ENCODE measurements around the gene PNISR.

Gene PNISR

GRCh38 chr6:99407076-99407475, 18.0 kb downstream of the PNISR start:
- no peaks in the 10 kb centered on the region for H3K36me3 ChIP-seq (ENCODE audit: control insufficient read depth, insufficient read depth, low read length)
- H3K27ac ChIP-seq = no peak overlapping the region
- H3K4me2 ChIP-seq (ENCODE audit: low read length) = no peak overlapping the region

GRCh38 chr6:99402448-99402847, 22.7 kb downstream of the PNISR start:
- H3K4me2 ChIP-seq (ENCODE audit: low read length) = no peak overlapping the region
- no peak overlapping the region for H3K4me3 ChIP-seq (ENCODE audit: low read depth, low read length)
- no peaks in the 10 kb centered on the region for H3K9me3 ChIP-seq (ENCODE audit: control insufficient read depth, low read length)
- H3K9ac ChIP-seq = no peak overlapping the region
- H3K79me2 ChIP-seq = no peaks in the 10 kb centered on the region
- H2AFZ ChIP-seq = no peak overlapping the region
- no peaks in the 10 kb centered on the region for H3K36me3 ChIP-seq (ENCODE audit: control insufficient read depth, insufficient read depth, low read length)
- no peaks in the 10 kb centered on the region for H3K4me1 ChIP-seq
- H3K27ac ChIP-seq = no peak overlapping the region
- H3K27me3 ChIP-seq (ENCODE audit: control insufficient read depth, insufficient read depth, low read length) = no peaks in the 10 kb centered on the region
- no peak for TF ChIP-seq CTCF (IDR thresholded peaks at IDR 0.05)

More at GRCh38 chr6:99407076-99407475, 18.0 kb downstream of the PNISR start:
- Histone ChIP-seq H3K27me3 (ENCODE audit: control insufficient read depth, insufficient read depth, low read length) (no peaks in the 10 kb centered on the region), H3K79me2 (peaks cover 4% of the 10 kb centered on the region), H3K9me3 (ENCODE audit: control insufficient read depth, low read length) (no peaks in the 10 kb centered on the region), H3K4me1 (no peaks in the 10 kb centered on the region), H3K4me3 (ENCODE audit: low read depth, low read length) (no peak overlapping the region), H2AFZ (no peak overlapping the region), H3K9ac (no peak overlapping the region)
- TF ChIP-seq CTCF (IDR thresholded peaks at IDR 0.05) = no peak

GRCh38 chr6:99397287-99397686, 27.8 kb downstream of the PNISR start:
- H3K27me3 ChIP-seq (ENCODE audit: control insufficient read depth, insufficient read depth, low read length) = no peaks in the 10 kb centered on the region
- TF ChIP-seq CTCF (IDR thresholded peaks at IDR 0.05) = no peak
- no peak overlapping the region for H3K27ac ChIP-seq
- peaks cover under 1% of the 10 kb centered on the region for H3K79me2 ChIP-seq
- no peaks in the 10 kb centered on the region for H3K4me1 ChIP-seq
- no peaks in the 10 kb centered on the region for H3K36me3 ChIP-seq (ENCODE audit: control insufficient read depth, insufficient read depth, low read length)
- H2AFZ ChIP-seq = no peak overlapping the region
- H3K4me3 ChIP-seq (ENCODE audit: low read depth, low read length) = no peak overlapping the region
- no peak overlapping the region for H3K4me2 ChIP-seq (ENCODE audit: low read length)
- no peak overlapping the region for H3K9ac ChIP-seq
- H3K9me3 ChIP-seq (ENCODE audit: control insufficient read depth, low read length) = no peaks in the 10 kb centered on the region

GRCh38 chr6:99393698-99394531, 31.2 kb downstream of the PNISR start, which contains the start of gene COQ3:
Gene COQ3, minus strand, starts transcription at chr6:99394195. Its CDS starts 16 bp downstream, at chr6:99394179.
- Histone ChIP-seq H3K4me2 (ENCODE audit: low read length) (peak within 1 kb of the TSS; percentile 91), H3K27ac (peak within 1 kb of the TSS; percentile 69), H3K27me3 (ENCODE audit: control insufficient read depth, insufficient read depth, low read length) (no peaks in the 10 kb centered on the region), H3K79me2 (peaks cover 6% of the 10 kb centered on the region), H3K4me1 (no peaks in the 10 kb centered on the region), H3K4me3 (ENCODE audit: low read depth, low read length) (peak within 1 kb of the TSS; percentile 99), H3K9ac (peak within 1 kb of the TSS; percentile 11), H3K9me3 (ENCODE audit: control insufficient read depth, low read length) (no peaks in the 10 kb centered on the region), H2AFZ (peak within 1 kb of the TSS; percentile 92), H3K36me3 (ENCODE audit: control insufficient read depth, insufficient read depth, low read length) (no peaks in the 10 kb centered on the region)
- TF ChIP-seq CTCF (IDR thresholded peaks at IDR 0.05) = no peak

GRCh38 chr6:99393366-99393697, 31.8 kb downstream of the PNISR start:
- peak overlapping the region; percentile 92 for H2AFZ ChIP-seq
- peak overlapping the region; percentile 99 for H3K4me3 ChIP-seq (ENCODE audit: low read depth, low read length)
- peaks cover 6% of the 10 kb centered on the region for H3K79me2 ChIP-seq
- no peaks in the 10 kb centered on the region for H3K27me3 ChIP-seq (ENCODE audit: control insufficient read depth, insufficient read depth, low read length)
- H3K4me2 ChIP-seq (ENCODE audit: low read length) = peak overlapping the region; percentile 91
- no peaks in the 10 kb centered on the region for H3K4me1 ChIP-seq
- TF ChIP-seq CTCF (IDR thresholded peaks at IDR 0.05) = no peak
- H3K36me3 ChIP-seq (ENCODE audit: control insufficient read depth, insufficient read depth, low read length) = no peaks in the 10 kb centered on the region
- no peak overlapping the region for H3K9ac ChIP-seq
- peak overlapping the region; percentile 69 for H3K27ac ChIP-seq
- H3K9me3 ChIP-seq (ENCODE audit: control insufficient read depth, low read length) = no peaks in the 10 kb centered on the region

Measured in parathyroid adenoma (tissue), 2 donors.